Hepatocyte (in vitro differentiated cells): ENCODE data around the gene EEFSEC.

Experiments used
- CTCF ChIP-seq: fragments of 200-600 bp; sonication (generic); IDR thresholded peaks from 2 replicates; pipeline ENCODE4 v1.5.1; 2016; ENCODE audit warnings: antibody characterized with exemption, mild to moderate bottlenecking; ENCODE audit not compliant: poor library complexity
- EZH2 ChIP-seq: fragments of 200-600 bp; sonication (generic); IDR thresholded peaks from 2 replicates; pipeline ENCODE4 v1.6.1; 2016; ENCODE audit warnings: antibody characterized with exemption, mild to moderate bottlenecking, borderline replicate concordance
- EZH2phosphoT487 ChIP-seq: fragments of 200-600 bp; sonication (generic); IDR thresholded peaks from one replicate; pipeline ENCODE4 v1.6.1; 2018; ENCODE audit warnings: antibody characterized with exemption, mild to moderate bottlenecking, low read depth, moderate library complexity; ENCODE audit not compliant: unreplicated experiment, severe bottlenecking

GRCh38 chr3:128340198-128340903, 187.1 kb downstream of the EEFSEC start:
- no peak for TF ChIP-seq CTCF
- TF ChIP-seq EZH2 = no peak
- no peak for TF ChIP-seq EZH2phosphoT487
